ENCODE data around the gene SMIM11. TPM values are rescaled to one million over a fixed set of nuclear protein-coding genes. Genes with fewer than 3 reads are reported as not detected.

The SMIM11 gene
- total RNA-seq, 1 experiment from 2014 or later = 2.3 TPM

DNA sequence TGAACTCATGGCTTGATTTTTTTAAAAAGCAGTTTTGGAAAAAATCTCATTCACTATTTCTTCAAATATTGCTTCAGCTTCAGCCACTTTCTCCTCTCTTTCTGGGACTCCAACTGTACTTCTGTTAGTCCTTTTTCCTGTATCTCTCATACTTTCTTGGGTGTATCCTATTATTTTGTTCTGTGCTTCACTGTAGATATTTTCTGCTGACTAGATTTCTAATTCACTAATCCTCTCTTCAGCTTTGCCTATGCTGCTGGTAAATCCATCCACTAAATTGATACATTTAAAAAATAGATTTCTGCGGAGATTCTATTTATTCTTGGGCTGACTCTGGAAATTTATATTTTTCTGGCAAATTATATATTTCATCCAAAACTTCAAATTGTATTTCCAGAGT lies 16.4 kb upstream of the SMIM11 start:
- H3K79me2 ChIP-seq (ENCODE audit: insufficient read depth, low read length) = no peaks in the 10 kb centered on the region
- H3K4me1 Mint-ChIP-seq = peaks cover 3% of the 10 kb centered on the region in 2 experiments; a peak in 2 of 4 replicates
- H3K79me1 ChIP-seq (ENCODE audit: insufficient read depth, low read depth, low read length, poor library complexity, severe bottlenecking) = no peaks in the 10 kb centered on the region
- DNase-seq = no peak
- H3K27me3 Mint-ChIP-seq (ENCODE audit: low read depth) = peaks cover 4% of the 10 kb centered on the region
- no peak overlapping the region for H2BK5ac ChIP-seq (ENCODE audit: insufficient read length, low read length)
- WGBS (ENCODE audit: extremely low coverage, insufficient read length, low lambda C conversion rate) = no CpG with 5 or more reads among the region's 1 CpG
- no peak overlapping the region for H3K27ac Mint-ChIP-seq
- no peaks in the 10 kb centered on the region for H3K27me3 ChIP-seq (ENCODE audit: insufficient read depth, low read length)
- TF ChIP-seq CTCF (conservative IDR thresholded peaks at IDR 0.05) = no peak
- H4K8ac ChIP-seq (replicated peaks; ENCODE audit: insufficient read length, low read depth, low read length) = no peak overlapping the region
- no peak overlapping the region for H2AK5ac ChIP-seq (ENCODE audit: insufficient read length, low read length)
- H3K27ac ChIP-seq (ENCODE audit: insufficient read length, low read depth, low read length) = no peak overlapping the region
- no peak overlapping the region for H4K5ac ChIP-seq (ENCODE audit: insufficient read length, low read depth, low read length)
- peaks cover 0 to 6% (median 0%) of the 10 kb centered on the region in 3 experiments; a peak in 3 of 7 replicates for H3K36me3 Mint-ChIP-seq (ENCODE audit: insufficient read depth in 1 of 3, low read depth in 3 of 3)
- H3K56ac ChIP-seq (ENCODE audit: insufficient read length, low read depth, low read length) = no peak overlapping the region
- H2AFZ ChIP-seq (ENCODE audit: low read length) = no peak overlapping the region
- no peak overlapping the region for H3K4ac ChIP-seq (ENCODE audit: low read depth, low read length)
- H3K4me2 ChIP-seq (ENCODE audit: insufficient read depth, insufficient read length, low read length) = no peak overlapping the region
- no peak overlapping the region for H2BK120ac ChIP-seq (ENCODE audit: low read depth, low read length, poor library complexity, severe bottlenecking)
- H3K18ac ChIP-seq (ENCODE audit: insufficient read length, low read depth, low read length) = no peak overlapping the region
- H3K4me1 ChIP-seq (ENCODE audit: insufficient read depth, low read length) = no peaks in the 10 kb centered on the region
- H3K23ac ChIP-seq (ENCODE audit: insufficient read length, low read depth, low read length) = no peak overlapping the region
- no peak overlapping the region for H2BK15ac ChIP-seq (ENCODE audit: low read depth, low read length)
- no peak overlapping the region for H2BK12ac ChIP-seq (ENCODE audit: insufficient read length, low read depth, low read length)
- no peak overlapping the region for H3K4me3 Mint-ChIP-seq
- peaks cover 3 to 7% of the 10 kb centered on the region in 2 experiments; a peak in 3 of 5 replicates for H3K9me3 Mint-ChIP-seq
- no peaks in the 10 kb centered on the region for H4K20me1 ChIP-seq (ENCODE audit: control insufficient read depth, insufficient read depth, insufficient read length)
- no peak overlapping the region for H3T11ph ChIP-seq (ENCODE audit: low read length)
- no peak overlapping the region for H4K91ac ChIP-seq (ENCODE audit: insufficient read length, low read depth, low read length)
- no peak overlapping the region for H2BK20ac ChIP-seq (ENCODE audit: low read depth, low read length, poor library complexity, severe bottlenecking)
- no peak overlapping the region for H3K9ac ChIP-seq (ENCODE audit: extremely low read depth, insufficient read length, low read length)
- H3K14ac ChIP-seq (ENCODE audit: insufficient read depth, low read length) = no peak overlapping the region
- no peaks in the 10 kb centered on the region for H3K9me3 ChIP-seq (ENCODE audit: control insufficient read depth, low read depth, low read length)
- no peaks in the 10 kb centered on the region for H3K23me2 ChIP-seq (ENCODE audit: insufficient read length, low read depth, low read length, poor library complexity, severe bottlenecking)

Data from H9 (cell line).